B cell (primary cell): ENCODE data around the gene MAP7D1. TPM values are rescaled to one million over a fixed set of nuclear protein-coding genes. Genes with fewer than 3 reads are reported as not detected.

Experiments
- ATAC-seq: fragments of 200-7000 bp; cut with Tn5 transposase; one replicate; pipeline ENCODE4 v1.10.0; 2021; ENCODE audit warnings: low read depth, mild to moderate bottlenecking, moderate number of reproducible peaks, moderate library complexity
- CTCF ChIA-PET: fragments of 350-600 bp; sonication (Branson Sonifier 250); formaldehyde crosslinking; loops from one replicate; lab custom pipeline; 2021; ENCODE audit warnings: antibody characterized with exemption, inconsistent platforms; lab: Charles Lee
- POLR2A ChIA-PET: fragments of 350-600 bp; sonication (Branson Sonifier 250); formaldehyde crosslinking; loops from one replicate; lab custom pipeline; 2021; ENCODE audit warnings: antibody characterized with exemption; lab: Charles Lee
- DNase-seq: peaks from one replicate; pipeline ENCODE4 v3.0.0; 2013
- H2AFZ ChIP-seq: 2 replicates; pipeline ENCODE4 v1.6.1; 2012; ENCODE audit warnings: mild to moderate bottlenecking, low read depth, low read length; ENCODE audit not compliant: insufficient read depth, poor library complexity, severe bottlenecking
- H3K27ac ChIP-seq, 2 donors: 1 replicate in 1 of 2; 2 replicates in 1 of 2; pipeline ENCODE4 v1.5.1; 2012 to 2013; ENCODE audit warnings: low read length in 2 of 2, mild to moderate bottlenecking in 2 of 2, moderate library complexity in 1 of 2
- H3K27me3 ChIP-seq, 4 experiments: fragments of 200-600 bp in 1 of 4; sonication (generic) in 1 of 4; replicated peaks in 1 of 4; 1 replicate in 2 of 4; 2 replicates in 2 of 4; pipeline versions ENCODE4 v1.6.1 to v1.7.0; 2013 to 2016; ENCODE audit warnings: low read length in 3 of 4, mild to moderate bottlenecking in 2 of 4, mixed read lengths in 1 of 4, moderate library complexity in 1 of 4; ENCODE audit not compliant: insufficient read depth in 4 of 4, control insufficient read depth in 3 of 4; ENCODE audit errors: control extremely low read depth in 1 of 4
- H3K36me3 ChIP-seq, 2 experiments: replicated peaks in 1 of 2; 1 replicate in 1 of 2; 2 replicates in 1 of 2; pipeline versions ENCODE4 v1.6.1 to v1.7.1; 2013; ENCODE audit warnings: low read length in 1 of 2; ENCODE audit not compliant: insufficient read depth in 2 of 2, control insufficient read depth in 1 of 2; ENCODE audit errors: control extremely low read depth in 1 of 2, extremely low read depth in 1 of 2
- H3K4me1 ChIP-seq, 2 donors: fragments of 200-600 bp in 1 of 2; sonication (generic) in 1 of 2; 1 replicate in 1 of 2; 2 replicates in 1 of 2; pipeline versions ENCODE4 v1.5.1 to v1.6.1; 2013 to 2017; ENCODE audit warnings: low read length in 2 of 2; ENCODE audit not compliant: control insufficient read depth in 2 of 2, insufficient read depth in 2 of 2
- H3K4me2 ChIP-seq: replicated peaks from 2 replicates; pipeline ENCODE3; 2012; ENCODE audit warnings: mild to moderate bottlenecking, low read depth, low read length; ENCODE audit not compliant: poor library complexity, severe bottlenecking
- H3K4me3 ChIP-seq, 5 experiments: fragments of 200-600 bp in 1 of 5; sonication (generic) in 1 of 5; 1 replicate in 3 of 5; 2 replicates in 2 of 5; pipeline versions ENCODE4 v1.5.1 to v1.7.0; 2011 to 2016; ENCODE audit warnings: low read length in 4 of 5, mild to moderate bottlenecking in 4 of 5, low read depth in 2 of 5, control low read depth in 1 of 5, moderate library complexity in 1 of 5; ENCODE audit not compliant: insufficient read depth in 1 of 5; ENCODE audit errors: control extremely low read depth in 1 of 5, extremely low read depth in 1 of 5
- H3K79me2 ChIP-seq: fragments of 200-600 bp; sonication (generic); one replicate; pipeline ENCODE4 v1.6.0; 2016; ENCODE audit warnings: low read length; ENCODE audit not compliant: control insufficient read depth, insufficient read depth
- H3K9ac ChIP-seq: fragments of 200-600 bp; sonication (generic); 2 replicates; pipeline ENCODE4 v1.6.1; 2017; ENCODE audit warnings: mild to moderate bottlenecking, low read length, moderate library complexity
- H3K9me3 ChIP-seq, 3 donors: one replicate each; pipeline versions ENCODE4 v1.6.1 to v1.7.1; 2013; ENCODE audit warnings: low read length in 2 of 3; ENCODE audit not compliant: control insufficient read depth in 2 of 3, insufficient read depth in 1 of 3; ENCODE audit errors: control extremely low read depth in 1 of 3
- H4K20me1 ChIP-seq: 2 replicates; pipeline ENCODE4 v1.6.0; 2012; ENCODE audit warnings: mild to moderate bottlenecking, low read length; ENCODE audit not compliant: insufficient read depth, control insufficient read depth, poor library complexity, severe bottlenecking
- H3K27ac Mint-ChIP-seq: one replicate; pipeline ENCODE4 v1.8.0; 2021; ENCODE audit warnings: mixed read lengths
- H3K27me3 Mint-ChIP-seq: one replicate; pipeline ENCODE4 v1.8.0; 2021; ENCODE audit warnings: mixed read lengths
- H3K4me1 Mint-ChIP-seq: one replicate; pipeline ENCODE4 v1.8.0; 2021; ENCODE audit warnings: mixed read lengths
- H3K4me3 Mint-ChIP-seq: one replicate; pipeline ENCODE4 v1.8.0; 2021; ENCODE audit warnings: mixed read lengths
- H3K9me3 Mint-ChIP-seq: one replicate; pipeline ENCODE4 v1.8.0; 2022; ENCODE audit warnings: mixed read lengths; ENCODE audit not compliant: insufficient read depth
- CTCF ChIP-seq: fragments of 200-600 bp; IDR thresholded peaks from one replicate; pipeline ENCODE4 v1.8.0; 2022; ENCODE audit warnings: antibody characterized with exemption, mild to moderate bottlenecking
- EZH2 ChIP-seq: IDR thresholded peaks from 2 replicates; pipeline ENCODE4 v1.6.1; 2012; ENCODE audit warnings: borderline replicate concordance, low read depth, mild to moderate bottlenecking, moderate library complexity, low read length; ENCODE audit not compliant: insufficient read depth, poor library complexity, severe bottlenecking
- WGBS: methylation state at CpG from one replicate; pipeline ENCODE4 v1.1.5; 2013; ENCODE audit warnings: missing lambda C conversion rate; ENCODE audit not compliant: insufficient coverage; 5-methylcytosine and 5-hydroxymethylcytosine counted together
- intact Hi-C: fragments of 100-400 bp; cut with micrococcal nuclease; formaldehyde crosslinking; loops from one replicate; pipeline ENCODE4 v1.10.0; 2022
- polyA plus RNA-seq: library from polyadenylated mRNA; depleted of rRNA; stranded (reverse); fragments of >200 nt; gene quantifications from 2 replicates; pipeline ENCODE4 v1.2.3, GENCODE V29; 2012
- total RNA-seq, 2 donors: library from RNA; stranded (reverse); fragments of 120-200 nt in 1 of 2; gene quantifications; 1 replicate in 1 of 2; 2 replicates in 1 of 2; pipeline versions ENCODE4 v1.2.3 to v1.2.4, GENCODE V29; 2013 to 2022

The MAP7D1 gene
- total and polyA plus RNA-seq, 2 donors (not counting 1 experiment from before 2014, with no cell fraction given), result 44.2 to 65.2 TPM

- POLR2A ChIA-PET, result no interaction called here
- CTCF ChIA-PET, result interaction anchor here (0.8 kb wide), 1 partner anchor 65 kb away, joined by 3 read pairs; no protein-coding TSS in a partner anchor
- Histone ChIP-seq H3K4me2 (peak overlapping the region; percentile 74), H3K4me1 (peaks cover 28% of the 10 kb centered on the region in 2 donors), H3K9ac (peak overlapping the region; percentile 49), H4K20me1 (no peaks in the 10 kb centered on the region), H3K27me3 (peaks cover 0 to 27% (median 2%) of the 10 kb centered on the region in 4 experiments), H3K79me2 (no peaks in the 10 kb centered on the region), H3K27ac (peak overlapping the region in 1 of 2 donors; percentile 53), H3K4me3 (peak overlapping the region in 2 of 5 experiments; percentile 27 to 31), H3K9me3 (no peaks in the 10 kb centered on the region), H2AFZ (peak overlapping the region; percentile 59), H3K36me3 (no peaks in the 10 kb centered on the region)
- Mint-ChIP-seq H3K4me1 (peaks cover 32% of the 10 kb centered on the region), H3K27me3 (peaks cover 8% of the 10 kb centered on the region), H3K4me3 (peak overlapping the region; percentile 79), H3K27ac (peak overlapping the region; percentile 68), H3K9me3 (no peaks in the 10 kb centered on the region)
- DNase-seq (no peak), ATAC-seq (no peak)
- intact Hi-C loops, result no loop called here
- TF ChIP-seq EZH2 (no peak), CTCF (no peak)
- 86% methylated on average over 10 of the region's 12 CpGs for WGBS
Measured at GRCh38 chr1:36122062-36123030, 33.6 kb upstream of the MAP7D1 start.

GRCh38 chr1:36123356-36123755, 32.6 kb upstream of the MAP7D1 start:
- H3K4me3 ChIP-seq, result peak overlapping the region in 2 of 5 experiments; percentile 27 to 31
- no peaks in the 10 kb centered on the region for H3K9me3 Mint-ChIP-seq
- H3K4me1 Mint-ChIP-seq, result peaks cover 32% of the 10 kb centered on the region
- peak overlapping the region; percentile 79 for H3K4me3 Mint-ChIP-seq
- H3K27me3 ChIP-seq, result peaks cover 0 to 22% (median 2%) of the 10 kb centered on the region in 4 experiments
- H3K27ac Mint-ChIP-seq, result peak overlapping the region; percentile 68
- no peaks in the 10 kb centered on the region for H3K79me2 ChIP-seq
- peak overlapping the region in 1 of 2 donors; percentile 53 for H3K27ac ChIP-seq
- peak overlapping the region; percentile 49 for H3K9ac ChIP-seq
- CTCF ChIA-PET, result no interaction called here
- H3K4me1 ChIP-seq, result peaks cover 28% of the 10 kb centered on the region in 2 donors
- peak overlapping the region; percentile 59 for H2AFZ ChIP-seq
- POLR2A ChIA-PET, result no interaction called here
- DNase-seq (peak; percentile 79), ATAC-seq (peak; percentile 75)
- H4K20me1 ChIP-seq, result no peaks in the 10 kb centered on the region
- peak overlapping the region; percentile 74 for H3K4me2 ChIP-seq
- TF ChIP-seq EZH2, result no peak
- no peak for TF ChIP-seq CTCF
- H3K36me3 ChIP-seq, result no peaks in the 10 kb centered on the region
- intact Hi-C loops, result no loop called here
- 24% methylated on average over 8 of the region's 8 CpGs for WGBS
- H3K9me3 ChIP-seq, result no peaks in the 10 kb centered on the region
- H3K27me3 Mint-ChIP-seq, result peaks cover 8% of the 10 kb centered on the region
